Stimulated activated CD8-positive, alpha-beta memory T cell treated with anti-CD3 and anti-CD28 coated beads, Interleukin-7, amount 100 ng/mL, for 48 hours (primary cell): ENCODE measurements around the gene KAT5.
"Not testable (repeated sequence)": the region's sequence is repeated elsewhere in the genome, so short reads cannot be mapped to it uniquely, and the experiment has no call there.

ENCODE experiments used
- DNase-seq, 2 donors: peaks; one replicate each; pipeline ENCODE4 v3.0.0-alpha.2; 2020; ENCODE audit warnings: low read depth in 1 of 2; ENCODE audit errors: extremely low read depth in 1 of 2

The KAT5 gene

DNA sequence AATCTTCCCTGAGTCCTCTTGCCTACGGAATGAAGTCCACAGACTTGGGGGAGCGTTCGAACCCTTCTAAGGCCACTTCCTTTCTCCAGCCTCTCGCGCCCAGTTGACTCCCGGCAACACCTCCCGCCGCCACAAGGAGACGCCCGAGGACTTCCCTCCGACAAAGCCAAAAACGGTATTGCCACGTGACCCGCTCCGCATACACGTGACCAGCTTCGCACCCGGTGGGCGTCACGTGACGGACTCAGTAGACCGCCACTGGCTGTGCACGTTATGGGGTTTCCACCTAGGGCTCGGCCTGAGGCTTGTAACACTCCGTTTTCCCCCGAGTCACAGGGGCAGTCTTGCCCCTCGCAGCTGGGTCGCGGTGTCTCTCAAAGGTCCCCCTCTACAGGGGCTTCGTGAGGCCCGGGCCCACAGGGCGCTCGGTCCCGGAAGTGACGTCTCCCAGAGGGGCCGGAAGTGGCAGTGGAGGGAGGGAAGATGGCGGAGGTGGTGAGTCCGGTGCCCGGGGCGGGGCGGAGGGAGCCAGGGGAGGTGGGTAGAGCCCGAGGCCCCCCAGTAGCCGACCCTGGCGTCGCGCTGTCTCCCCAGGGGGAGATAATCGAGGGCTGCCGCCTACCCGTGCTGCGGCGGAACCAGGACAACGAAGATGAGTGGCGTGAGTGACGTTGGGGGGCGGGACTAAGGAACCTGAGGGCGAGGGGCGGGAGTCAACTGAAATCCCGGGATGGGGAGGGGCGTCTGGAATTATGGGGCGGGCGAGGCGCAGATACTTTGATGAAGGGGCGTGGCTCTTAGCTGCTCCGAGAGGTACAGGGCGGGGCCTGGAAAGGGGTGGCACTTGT is at the start of gene KAT5:
Gene KAT5 (plus strand): TSS at position 468 of the 848 bp plus-strand sequence. CDS start 16 bp downstream, at position 484.
- DNase-seq, result peak; percentile 94 to 98

DNA sequence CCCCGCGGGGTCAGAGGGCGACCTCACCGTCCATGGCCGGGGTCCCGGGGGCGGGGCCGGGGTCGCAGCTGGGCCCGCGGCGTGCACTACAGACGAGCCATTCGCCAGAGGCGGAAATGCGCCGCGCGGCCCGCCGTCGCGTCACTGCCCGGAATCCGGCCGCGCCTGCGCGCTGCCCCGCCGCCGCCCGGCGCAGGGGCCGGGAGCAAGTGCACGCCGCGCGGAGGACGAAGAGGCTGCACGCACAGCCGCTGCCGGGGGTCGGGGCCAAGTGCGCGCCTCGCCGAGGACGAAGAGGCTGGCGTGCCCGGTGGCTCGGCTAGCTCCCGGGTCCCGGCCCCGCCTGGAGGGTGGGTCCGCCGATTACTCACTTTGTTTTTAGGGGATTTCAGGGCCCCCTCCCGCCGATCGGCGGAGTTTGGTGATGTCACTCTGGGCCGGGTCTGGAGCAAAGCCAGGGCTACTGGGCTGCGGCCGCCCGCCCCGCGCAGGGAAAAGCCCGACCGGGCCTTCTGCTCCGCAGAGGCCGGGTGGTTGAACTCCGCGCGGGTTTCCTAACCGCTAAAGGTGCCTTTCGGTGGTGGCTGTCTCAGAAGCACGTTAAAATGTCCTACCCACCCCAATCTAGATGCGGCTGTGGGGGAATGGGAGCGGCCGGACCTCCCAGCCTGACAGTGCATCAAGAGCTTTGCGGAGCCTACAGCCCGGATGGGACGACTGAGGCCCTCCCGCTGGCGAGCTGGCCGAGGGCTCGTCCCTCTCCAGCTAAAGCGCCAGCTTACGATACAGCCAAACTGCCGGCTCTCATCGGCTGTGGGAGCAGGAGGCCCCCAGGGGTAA is 49.0 kb upstream of the KAT5 start, which contains the start of gene RELA:
Gene RELA (minus strand): TSS at position 118 of the 840 bp plus-strand sequence. CDS start 84 bp downstream, at position 34.
- DNase-seq, result peak; percentile 87 to 89

DNA sequence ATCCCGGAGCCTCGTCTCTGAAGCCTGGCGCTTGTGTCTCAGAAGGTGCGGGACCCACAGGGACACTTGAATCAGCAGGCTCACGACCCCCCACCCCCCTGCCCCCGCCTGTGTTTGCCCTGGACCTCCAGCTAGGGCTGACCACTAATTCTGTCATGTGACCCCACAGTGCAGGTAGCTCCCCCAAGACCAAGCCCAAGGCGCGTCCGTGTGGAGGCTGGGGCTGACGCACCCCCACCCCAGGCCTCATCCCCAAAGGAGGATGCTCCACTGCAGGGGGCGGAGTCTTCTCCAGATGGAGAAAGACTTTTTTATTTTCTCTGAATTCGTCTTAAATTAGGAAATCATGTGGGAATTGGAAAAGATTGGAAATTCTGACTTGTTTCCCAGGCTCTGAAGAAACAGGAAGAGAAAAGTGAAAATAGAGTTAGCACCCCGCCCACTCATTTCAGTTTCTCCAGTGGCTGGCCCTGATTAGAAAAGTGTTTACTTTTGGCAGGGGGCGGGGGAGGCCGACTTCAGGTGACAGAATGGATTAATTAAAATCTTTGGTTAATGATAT is 48.3 kb upstream of the KAT5 start:
- DNase-seq, result no peak

DNA sequence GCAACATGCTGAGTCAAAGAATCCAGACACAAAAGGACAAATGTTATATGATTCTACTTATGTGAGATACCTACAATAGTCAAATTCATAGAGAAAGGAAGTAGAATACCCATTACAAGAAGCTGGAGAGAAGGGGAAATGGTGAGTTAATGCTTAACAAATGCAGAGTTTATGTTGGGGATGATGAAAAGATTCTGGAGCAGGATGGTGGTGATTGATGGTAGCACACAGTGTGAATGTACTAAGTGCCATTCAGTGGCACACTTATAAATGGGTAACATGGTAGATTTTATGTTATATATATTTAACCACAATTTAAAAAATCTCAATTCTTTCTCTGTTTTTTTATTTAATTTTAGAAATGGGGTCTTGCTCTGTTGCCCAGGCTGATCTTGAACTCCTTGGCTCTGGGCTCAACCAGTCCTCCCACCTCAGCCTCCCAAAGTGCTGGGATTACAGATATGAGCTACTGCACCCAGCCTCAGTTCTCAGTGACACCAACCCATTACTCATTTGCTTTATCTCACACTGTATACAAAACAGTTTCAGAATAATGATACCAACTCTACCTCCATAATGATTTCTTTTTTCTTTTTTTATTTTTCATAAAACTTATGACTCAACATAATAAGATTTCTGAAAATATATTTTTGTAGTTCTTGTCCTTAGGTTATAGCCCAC is 39.7 kb upstream of the KAT5 start:
- no peak for DNase-seq

DNA sequence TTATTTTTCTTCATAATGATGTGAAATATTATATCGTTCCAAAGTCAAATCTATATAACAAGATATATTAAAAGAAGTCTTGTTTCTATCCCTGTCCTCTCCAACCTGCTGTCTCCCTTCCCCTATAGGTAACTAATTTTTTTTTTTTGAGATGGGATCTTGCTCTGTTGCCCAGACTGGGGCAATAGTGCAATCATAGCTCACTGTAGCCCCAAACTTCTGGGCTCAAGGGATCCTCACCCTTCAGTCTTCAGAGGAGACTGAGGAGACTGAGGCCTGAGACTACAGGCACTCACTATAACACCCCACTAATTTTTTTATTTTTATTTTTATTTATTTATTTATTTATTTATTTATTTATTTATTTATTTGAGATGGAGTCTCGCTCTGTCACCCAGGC is 39.1 kb upstream of the KAT5 start:
- no peak for DNase-seq

DNA sequence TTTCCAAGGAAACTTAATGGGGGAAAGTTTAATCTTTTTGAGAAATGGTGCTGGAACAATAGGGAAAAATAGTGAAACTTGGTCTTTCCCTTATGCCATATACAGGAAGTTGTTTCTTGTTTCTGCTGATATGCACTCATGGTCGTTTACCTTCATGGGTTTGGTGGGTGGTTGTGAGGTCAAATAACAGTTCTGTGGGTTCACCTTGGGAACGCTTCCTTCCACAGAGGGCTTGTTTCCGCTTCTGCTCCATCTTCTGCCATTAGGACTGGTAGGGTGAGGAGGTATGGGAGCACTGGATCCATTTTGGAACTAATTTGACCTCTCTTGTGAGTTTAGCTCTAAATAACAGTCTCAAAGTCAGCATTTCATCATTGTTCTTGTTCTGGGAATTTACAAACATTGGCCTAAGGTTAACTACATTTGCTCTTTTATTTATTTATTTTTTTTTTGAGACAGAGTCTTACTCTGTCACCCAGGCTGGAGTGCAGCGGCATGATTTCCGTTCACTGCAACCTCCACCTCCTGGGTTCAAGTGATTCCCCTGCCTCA is 31.8 kb upstream of the KAT5 start:
- no peak for DNase-seq

DNA sequence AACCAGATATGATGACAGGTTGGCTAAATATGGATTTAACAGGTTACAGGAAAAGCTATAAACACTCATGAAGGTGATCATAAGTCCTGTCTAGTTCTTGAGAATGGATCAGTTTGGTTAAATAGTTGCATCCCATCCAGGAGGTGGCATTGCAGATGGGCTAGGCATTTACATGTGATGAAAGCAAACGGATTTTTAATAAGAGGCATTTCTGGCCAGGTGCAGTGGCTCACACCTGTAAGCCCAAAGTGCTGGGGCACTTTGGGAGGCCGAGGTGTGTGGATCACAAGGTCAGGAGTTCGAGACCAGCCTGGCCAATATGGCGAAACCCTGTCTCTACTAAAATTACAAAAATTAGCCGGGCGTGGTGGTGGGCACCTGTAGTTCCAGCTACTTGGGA is 28.6 kb upstream of the KAT5 start:
- not testable (repeated sequence) for DNase-seq

DNA sequence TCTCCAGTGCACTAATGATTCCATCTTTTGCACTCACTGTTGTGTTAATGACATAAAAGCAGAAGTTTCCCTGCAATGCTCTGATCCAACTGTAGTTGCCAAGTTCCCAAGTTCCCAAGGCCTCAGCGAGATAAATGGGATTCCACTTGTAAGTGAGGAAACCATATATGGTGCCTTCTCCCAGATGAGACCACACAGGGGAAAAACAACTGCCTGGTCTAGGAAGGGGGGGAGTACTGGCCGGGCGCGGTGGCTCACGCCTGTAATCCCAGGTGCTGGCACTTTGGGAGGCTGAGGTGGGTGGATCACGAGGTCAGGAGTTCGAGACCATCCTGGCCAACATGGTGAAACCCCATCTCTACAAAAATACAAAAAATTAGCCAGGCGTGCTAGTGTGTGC is 26.1 kb upstream of the KAT5 start:
- no peak for DNase-seq

DNA sequence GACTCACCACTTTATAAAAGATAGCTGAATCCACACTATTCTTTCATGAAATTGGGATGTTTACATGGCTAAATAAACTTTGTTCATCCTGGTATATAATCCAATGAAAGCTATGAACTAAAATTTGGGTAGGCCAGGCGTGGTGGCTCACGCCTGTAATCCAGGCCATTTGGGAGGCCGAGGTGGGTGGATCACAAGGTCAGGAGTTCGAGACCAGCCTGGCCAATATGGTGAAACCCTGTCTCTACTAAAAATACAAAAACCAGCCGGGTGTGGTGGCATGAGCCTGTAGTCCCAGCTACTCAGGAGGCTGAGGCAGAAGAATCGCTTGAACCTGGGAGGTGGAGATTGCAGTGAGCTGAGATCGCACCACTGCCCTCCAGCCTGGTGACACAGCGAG is 20.2 kb upstream of the KAT5 start:
- DNase-seq, result not testable (repeated sequence)

DNA sequence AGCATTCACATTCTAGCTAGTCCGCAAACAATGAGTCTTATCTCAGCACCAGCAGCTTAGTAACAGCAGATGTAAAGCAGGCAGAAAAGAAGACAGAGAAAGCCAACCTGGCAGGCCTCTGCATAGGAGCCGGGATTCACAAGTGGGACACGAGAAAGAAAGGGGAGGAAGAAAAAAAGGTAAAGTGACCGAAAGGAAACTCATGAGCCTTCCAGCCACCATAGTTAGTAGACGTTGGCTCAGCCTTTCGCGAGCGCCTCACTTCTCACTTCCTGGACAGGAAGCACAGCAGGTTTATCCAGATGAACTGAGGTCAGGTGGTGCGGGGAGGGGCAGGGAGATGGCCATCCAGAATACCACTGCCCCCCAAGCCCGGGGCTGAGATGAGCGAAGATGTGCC is 19.7 kb upstream of the KAT5 start:
- DNase-seq, result no peak

DNA sequence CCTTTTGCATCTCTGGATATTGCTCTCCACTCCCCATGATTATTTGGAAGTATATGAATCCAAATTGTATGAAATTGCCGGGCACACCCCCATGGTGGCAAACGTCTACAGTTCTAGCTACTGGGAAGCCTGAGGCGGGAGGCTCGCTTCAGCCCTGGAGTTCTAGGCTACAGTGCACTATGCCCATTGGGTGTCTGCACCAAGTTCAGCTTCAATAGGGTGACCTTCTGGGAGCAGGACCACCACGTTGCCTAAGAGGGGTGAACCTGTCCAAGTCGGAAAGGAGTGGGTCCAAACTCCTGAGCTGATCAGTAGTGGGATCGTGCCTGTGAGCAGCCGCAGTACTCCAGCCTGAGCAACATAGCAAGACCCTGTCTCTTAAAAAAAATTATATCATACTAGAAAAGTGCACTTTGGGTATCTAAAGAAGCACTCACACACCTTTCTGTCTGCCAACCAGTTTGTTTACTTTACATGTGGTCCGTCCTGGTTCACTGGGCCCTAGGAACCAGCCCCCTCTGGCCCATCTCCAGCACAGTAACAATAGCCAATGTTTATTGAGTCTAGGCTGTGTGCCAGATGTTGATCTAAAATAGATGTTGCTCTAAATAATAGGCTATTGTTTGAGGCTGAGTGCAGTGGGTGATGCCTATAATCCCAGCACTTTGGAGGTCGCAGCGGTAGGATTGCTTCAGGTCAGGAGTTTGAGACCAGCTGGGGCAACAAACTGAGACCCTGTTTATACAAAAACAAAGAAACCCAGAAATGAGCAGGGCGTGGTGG is 16.4 kb upstream of the KAT5 start:
- DNase-seq, result no peak

DNA sequence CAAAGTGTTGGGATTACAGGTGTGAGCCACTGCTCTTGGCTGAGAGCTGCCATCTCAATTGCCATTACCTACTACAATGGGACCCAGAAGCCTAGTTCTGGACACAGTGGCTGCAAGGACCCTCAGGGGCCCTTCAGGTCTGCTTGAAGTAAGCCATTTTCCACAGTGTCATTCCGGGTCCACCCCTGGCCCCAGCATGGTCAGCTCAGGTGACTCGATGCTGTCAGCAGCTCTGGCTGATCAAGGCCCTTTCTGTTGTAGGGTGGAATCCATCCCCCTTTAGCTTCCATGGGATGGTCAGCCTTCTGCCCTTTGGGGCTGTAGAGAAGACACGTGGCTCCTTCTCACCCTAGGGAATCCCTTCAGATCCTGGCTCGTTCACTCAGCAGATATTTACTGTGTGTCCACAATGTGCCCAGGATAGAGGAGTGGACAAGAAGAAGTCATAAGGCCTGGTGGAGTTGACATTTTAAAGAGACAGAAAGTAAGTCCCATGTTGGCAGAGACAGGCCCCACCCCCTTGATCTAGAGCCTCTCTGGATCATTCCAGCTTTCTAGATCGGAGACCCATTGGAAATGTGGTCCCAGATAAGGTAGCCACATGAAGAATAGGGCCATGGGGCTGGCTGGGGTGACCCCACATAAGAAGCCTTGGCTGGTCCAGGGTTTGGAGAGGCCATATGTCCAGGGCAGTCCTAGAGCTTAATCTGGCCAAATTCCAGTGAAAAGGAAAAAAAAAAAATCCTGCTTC is 15.1 kb upstream of the KAT5 start:
- no peak for DNase-seq

DNA sequence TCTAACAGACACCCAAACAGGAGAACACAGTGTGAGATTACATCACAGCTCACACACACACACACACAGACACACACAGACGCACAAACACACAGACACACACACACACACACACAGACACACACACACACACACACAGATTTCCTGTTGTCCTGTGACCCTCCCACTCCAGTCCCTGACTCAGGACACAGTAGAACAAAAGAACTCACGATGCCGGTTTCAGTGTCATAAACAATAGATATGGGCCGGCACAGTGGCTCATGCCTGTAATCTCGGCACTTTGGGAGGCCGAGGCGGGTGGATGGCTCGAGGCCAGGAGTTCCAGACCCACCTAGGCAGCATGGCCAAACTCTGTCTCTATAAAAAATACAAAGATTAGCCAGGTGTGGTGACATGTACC is 13.8 kb upstream of the KAT5 start:
- DNase-seq, result no peak

DNA sequence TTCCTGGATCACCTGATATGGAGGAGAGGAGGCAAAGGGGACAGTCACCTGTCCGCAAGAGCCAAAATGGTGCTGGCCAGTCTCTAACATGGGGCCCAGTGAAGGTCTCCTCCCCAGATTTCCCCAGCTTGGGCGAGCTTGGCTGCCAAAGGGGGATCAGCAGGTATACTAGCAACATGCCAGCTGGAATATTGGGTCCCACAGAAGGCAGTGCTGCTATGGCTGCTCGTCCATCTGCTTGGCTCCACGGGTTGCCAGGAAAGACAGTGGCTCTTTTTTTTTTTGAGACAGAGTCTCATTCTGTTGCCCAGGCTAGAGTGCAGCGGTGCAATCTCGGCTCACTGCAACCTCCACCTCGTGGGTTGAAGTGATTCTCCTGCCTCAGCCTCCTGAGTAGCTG is 12.7 kb upstream of the KAT5 start:
- no peak for DNase-seq

DNA sequence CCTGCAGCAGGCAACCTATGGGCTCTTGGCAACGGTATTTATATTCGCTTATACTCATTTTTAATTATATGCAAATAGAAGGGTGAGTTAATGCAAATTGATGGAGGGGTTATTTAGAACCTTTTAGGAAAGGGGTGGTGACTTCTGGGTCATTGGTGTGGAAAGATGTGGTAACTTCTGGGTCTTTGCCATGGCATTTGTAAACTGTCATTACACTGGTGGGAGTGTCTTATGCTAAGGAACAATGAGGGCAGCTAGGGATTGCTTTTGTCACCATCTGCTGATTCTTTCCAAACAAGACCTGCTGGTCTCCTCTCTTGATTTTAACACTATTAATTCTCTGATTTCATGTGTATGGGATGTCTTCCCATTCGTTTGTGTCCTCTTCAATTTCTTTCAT is 11.7 kb upstream of the KAT5 start:
- no peak for DNase-seq

DNA sequence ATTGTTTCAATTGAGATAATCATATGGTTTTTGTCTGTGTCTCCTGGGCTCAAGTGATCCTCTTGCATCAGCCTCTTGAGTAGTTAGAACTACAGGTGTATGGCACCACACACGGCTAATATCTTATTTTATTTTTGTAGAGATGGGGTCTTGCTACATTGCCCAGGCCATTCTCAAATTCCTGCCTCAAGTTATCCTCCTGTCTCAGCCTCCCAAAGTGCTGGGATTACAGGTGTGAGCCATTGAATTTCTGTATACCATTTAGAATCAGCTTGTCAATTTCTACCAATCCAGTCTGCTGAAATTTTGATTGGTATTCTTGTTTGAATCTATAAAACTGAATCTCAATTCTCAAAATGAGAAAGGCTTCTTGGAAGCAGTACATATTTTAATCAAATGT is 10.4 kb upstream of the KAT5 start:
- no peak for DNase-seq

DNA sequence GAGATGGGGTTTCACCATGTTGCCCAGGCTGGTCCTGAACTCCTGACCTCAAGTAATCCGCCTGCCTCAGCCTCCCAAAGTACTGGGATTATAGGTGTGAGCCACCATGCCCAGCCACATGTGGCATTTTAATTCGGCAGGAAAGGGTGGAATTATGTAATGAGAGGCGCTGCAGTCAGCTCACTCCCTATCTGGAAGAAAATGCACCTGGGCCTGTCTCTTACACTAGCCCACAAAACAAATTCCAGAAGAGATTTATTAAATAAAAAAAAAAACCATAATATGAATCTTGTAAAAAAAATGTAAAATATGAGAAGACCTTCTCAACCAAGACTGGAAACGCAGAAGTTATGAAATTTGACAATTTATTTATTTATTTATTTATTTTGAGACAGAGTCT is 8.2 kb upstream of the KAT5 start:
- DNase-seq, result no peak

DNA sequence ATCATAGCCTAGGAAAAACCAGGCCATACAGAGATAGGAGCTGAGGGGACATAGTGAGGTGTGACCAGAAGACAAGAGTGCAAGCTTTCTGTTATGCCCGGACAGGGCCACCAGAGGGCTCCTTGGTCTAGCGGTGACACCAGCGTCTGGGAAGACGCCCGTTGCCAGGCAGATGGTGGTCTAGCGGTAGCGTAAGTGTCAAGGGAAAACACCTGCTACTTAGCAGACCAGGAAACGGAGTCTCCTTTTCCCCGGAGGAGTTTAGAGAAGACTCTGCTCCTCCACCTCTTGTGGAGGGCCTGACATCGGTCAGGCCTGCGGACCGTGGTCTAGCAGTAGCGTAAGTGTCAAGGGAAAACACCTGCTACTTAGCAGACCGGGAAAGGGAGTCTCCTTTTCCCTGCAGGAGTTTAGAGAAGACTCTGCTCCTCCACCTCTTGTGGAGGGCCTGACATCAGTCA is 5.7 kb upstream of the KAT5 start:
- peak; percentile 60 to 74 for DNase-seq

DNA sequence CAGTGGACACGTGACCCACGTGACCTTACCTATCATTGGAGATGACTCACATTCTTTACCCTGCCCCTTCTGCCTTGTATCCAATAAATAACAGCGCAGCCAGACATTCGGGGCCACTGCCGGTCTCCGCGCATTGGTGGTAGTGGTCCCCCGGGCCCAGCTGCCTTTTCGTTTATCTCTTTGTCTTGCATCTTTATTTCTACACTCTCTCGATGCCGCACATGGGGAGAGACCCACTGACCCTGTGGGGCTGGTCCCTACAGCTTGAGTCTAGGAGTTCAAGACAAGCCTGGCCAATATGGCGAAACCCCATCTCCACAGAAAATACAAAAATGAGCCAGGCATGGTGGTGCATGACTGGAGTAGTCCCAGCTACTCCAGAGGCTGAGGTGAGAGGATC is 5.0 kb upstream of the KAT5 start:
- not testable (repeated sequence) for DNase-seq
